Ammon's horn (tissue), 1 donor: ENCODE data around the gene VPS33B.
"Not testable (repeated sequence)": the region's sequence is repeated elsewhere in the genome, so short reads cannot be mapped to it uniquely, and the experiment has no call there.

ENCODE experiments used
- DNase-seq: peaks from one replicate; pipeline ENCODE4 v3.0.0-alpha.2; 2016; ENCODE audit warnings: low spot score

The VPS33B gene

DNA sequence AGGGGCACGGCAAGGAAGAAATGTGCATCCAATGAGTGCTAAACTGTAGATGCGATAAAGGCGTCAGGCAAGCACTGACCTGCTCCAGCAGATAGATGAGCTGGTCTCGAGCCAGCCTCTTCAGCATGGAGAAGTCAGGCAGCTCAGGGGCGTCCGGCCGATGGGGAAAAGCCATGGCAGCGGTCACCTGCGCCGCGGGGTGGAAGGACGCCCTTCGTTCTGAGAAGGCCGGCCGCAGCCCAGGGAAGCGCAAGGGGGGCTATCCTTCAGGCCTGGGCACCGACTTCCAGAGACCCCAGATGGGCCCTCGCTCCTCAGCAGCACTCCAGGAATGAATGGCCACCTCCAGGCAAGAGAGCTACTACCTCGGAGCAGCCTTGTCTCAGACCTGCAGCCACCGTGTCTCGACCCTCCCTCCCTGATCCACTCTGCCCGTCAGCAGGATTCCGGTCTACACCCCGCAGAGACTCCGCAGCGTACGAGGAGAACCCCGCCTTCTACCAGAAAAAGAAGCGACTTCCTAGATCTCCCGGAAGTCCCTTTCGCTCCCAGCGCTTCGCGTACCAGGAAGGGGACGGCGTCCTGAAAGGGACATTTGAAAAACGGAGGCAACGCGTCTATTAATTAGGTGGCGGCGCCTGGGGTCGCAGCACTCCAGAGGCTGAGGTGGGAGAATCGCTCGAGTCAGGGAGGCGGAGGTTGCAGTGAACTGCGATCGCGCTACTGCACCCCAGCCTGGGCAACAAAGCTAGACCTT is at the start of gene VPS33B:
Gene VPS33B, minus strand, starts transcription at position 520 of the 757 bp plus-strand sequence. Its CDS starts 345 bp downstream, at position 175.
- DNase-seq, result peak; percentile 93

DNA sequence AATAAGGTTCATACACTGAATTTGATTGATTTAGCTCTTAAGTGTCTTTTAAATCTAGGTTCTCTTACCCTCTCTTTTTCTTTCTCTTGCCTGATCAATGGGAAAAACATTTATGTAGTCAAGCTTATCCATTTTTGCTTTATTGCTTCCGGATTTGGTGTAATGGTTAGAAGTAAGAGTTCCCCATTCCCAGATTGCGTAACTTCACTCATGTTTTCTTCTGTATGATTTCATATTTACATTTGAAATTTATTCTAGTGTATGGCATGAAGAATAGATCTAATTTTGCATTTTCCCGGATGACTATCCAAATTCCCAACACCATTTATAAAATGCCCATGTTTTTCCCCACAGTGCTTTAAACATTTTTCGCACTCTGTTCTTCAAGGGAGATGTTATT is 49.8 kb upstream of the VPS33B start:
- no peak for DNase-seq

DNA sequence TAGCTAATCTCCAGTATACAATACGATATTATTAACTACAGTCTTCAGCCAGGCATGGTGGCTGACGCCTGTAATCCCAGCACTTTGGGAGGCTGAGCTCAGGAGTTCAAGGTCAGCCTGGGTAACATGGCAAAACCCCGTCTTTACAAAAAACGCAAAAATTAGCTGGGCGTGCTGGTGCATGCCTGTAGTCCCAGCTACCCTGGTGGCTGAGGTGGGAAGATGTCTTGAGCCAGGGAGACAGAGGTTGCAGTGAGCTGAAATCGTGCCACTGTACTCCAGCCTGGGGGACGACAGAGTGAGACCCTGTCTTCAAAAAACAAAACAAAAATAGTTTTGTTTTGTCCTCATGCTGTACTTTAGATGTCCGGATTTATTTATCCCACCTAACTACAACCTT is 48.5 kb upstream of the VPS33B start:
- DNase-seq, result no peak

DNA sequence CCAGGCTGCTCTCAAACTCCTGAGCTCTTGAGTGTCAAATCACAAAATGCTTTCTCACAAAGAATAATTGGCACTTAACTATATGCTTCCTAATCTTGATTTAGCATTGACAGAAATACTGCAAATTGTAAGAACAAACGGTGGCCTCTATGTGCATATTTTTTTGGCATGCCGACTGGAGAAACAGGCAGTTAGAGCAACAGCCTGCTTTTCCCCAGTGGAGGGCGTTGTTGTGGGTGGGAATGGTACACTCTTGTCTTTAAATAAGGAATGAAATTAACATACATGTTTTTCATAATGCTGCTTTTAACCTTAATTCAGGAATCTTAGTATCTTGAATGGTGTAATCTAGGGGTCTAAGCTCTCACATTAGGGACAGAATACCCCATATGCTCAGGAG is 46.6 kb upstream of the VPS33B start:
- no peak for DNase-seq

DNA sequence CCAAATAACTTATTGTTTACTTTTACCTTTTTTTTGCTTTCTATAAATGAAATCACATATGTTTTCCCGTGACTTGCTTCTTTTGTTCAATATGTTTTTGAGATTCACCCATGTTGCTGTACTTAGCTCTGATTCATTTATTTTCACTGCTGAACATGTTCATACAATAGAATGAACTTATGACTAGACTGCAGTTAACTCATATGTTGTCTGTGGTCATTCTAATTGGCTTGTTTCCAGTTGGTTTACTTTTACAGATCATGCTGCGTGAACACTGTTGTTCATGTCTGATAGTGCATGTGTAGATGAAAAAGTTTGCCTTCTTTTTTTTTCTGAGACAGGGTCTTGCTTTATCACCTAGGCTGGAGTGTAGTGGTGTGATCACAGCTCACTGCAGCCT is 46.0 kb upstream of the VPS33B start:
- no peak for DNase-seq

DNA sequence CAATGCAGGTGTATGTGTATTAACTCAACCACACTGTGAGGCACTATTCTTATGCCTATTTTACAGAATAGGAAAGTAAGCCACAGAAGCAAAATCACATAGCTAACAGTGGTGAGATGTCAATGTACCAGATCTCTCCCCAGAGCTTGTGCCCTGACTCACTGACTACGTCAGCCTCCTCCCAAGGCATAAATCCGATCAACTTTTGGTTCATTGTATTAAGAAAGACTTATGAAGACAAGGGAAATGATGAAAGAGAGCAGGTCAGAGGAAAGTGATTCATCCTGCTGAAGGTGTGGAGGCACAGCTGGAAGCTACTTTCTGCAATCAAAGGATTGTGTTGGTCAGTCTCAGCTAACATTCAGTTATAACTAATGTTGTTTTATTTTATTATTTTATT is 44.6 kb upstream of the VPS33B start:
- DNase-seq, result no peak

DNA sequence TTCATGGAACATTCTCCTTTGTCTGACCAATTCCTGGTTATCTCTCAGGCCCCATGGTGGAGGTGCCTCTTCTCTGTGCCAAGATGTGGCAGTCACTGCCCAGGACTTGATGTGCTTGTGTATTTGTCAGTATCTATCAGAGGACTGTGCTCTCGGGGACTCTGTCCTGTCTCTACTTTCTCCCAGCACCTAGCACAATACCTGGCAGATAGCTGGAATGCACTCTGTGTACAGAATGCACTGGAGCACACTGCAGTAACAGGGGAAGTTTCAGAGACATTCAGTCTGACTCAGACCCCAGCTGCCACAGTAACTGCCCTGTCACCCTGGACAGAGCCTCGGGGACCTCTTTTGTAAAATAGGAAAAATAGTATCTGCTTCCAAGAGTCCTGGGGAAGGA is 43.1 kb upstream of the VPS33B start:
- no peak for DNase-seq

DNA sequence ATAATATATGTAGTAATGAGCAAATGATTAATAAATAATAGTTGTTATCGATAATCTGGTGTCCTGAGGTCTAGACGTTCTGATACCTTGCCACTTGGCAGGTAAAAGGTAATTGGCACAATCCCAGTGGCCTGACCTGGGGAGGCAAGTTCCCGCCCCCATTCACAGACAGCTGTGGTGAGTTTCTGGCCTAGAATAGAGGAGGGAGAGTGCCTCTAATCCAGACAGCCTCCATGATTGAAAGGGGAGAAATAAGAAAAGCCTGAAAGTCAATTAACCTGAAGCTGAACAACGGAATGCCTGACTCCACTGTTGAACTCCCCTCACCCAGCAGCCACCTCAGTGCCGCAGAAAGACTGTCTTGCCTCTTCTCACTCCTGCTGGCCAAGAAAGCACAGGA is 39.6 kb upstream of the VPS33B start:
- DNase-seq, result no peak

DNA sequence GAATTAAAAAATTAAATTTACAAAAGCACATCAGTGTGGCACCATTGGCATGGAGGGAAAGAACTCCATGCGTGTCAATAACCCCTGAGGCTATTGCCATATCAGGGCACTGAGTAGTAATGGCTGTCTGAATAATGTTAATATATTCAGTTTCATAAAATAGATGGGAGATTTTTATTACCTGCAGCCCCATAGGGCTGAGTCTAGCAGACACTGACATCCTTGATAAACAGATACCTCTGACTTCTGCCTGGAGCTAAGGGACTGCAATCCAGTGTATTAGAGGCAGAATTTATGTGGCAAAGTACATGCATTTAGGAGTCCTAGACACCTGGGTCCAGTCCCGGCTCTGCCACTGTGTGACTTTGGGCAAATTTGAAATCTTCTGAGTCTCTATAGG is 38.8 kb upstream of the VPS33B start:
- no peak for DNase-seq

DNA sequence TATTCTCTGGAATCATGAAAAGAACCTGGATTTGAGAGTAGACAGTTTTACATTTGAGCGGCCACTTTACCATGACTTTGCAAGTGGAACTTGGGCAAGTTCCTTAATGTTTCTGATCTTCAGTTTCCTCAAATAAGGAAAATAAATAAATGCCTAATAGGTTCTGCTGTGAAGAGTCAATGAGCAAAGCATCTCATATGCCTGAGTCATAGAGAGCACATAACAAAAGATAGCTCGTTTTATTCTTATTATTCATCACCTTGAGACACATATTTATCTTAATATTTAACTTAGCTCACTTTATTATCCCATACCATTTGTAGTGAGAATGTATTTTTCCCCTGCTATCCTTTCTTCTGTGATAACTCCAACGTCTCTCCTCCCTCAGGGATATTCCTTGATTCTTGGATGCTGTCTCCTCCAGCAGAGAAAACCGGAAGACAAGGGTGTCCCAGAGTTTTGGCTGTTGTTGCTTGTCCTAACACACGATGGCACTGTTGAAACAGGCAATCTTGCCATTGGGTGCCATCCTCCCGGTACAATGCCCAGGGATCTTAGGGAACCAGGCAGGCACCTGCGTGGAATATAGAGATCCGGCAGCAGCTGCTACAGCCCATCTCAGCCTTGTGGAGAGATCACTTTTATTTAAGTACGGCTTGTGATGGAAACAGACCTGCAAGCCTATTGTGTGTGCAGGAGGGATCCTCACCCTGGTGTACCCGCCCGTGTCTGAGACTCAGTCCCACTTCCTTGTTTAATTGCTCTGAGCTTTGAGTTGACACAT is 33.3 kb upstream of the VPS33B start:
- DNase-seq, result peak; percentile 92

DNA sequence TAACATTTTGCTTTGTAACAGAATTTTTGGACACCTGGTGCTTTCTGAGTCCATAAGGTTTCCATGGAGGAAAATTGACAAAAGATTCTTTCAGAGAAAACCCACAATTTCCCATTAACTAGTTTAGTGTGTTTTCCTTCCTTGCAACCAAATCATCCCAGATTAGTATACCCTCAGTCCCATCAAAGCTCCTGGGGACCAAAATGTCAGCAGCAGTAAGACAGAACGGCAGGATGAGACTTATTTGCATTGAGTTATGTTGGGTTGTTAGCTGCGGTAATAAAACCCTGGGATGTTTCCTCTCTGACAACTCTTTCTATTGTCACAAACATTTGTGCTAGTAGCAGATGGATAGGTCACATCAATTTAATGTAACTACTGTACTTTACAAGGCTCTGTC is 32.4 kb upstream of the VPS33B start:
- DNase-seq, result no peak

DNA sequence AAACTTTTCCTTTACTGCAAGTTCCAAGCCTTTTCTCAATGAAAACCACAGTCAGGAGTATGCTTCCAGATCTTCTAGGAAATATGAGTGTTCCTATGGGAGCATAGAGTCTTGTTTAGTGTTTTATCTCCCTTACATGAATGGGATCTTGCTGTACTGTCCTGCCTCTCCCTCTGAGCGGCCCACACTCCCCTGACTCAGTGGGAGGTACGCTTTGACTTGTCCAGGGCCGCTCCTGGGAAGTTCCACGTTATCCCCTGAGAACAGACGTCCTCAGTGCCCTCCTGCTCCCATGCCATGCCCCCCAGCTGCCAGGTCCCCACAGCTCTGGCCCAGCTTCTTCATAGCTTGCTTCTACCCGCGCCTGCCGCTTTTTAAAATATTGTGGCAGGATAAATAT is 28.9 kb upstream of the VPS33B start:
- DNase-seq, result no peak

DNA sequence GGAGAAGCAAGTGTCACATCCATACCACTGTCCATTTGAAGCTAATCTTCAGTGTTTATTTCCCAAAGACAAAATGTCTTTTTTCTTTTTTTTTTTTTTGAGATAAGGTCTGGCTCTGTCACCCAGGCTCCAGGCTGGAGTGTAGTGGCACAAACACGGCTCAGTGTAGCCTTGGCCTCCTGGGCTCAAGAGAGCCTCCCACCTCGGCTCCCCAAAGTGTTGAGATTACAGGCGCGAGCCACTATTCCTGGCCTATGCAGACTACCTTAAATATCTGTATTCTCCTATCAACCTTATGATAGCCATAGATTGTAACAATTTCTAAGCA is 27.7 kb upstream of the VPS33B start:
- no peak for DNase-seq

DNA sequence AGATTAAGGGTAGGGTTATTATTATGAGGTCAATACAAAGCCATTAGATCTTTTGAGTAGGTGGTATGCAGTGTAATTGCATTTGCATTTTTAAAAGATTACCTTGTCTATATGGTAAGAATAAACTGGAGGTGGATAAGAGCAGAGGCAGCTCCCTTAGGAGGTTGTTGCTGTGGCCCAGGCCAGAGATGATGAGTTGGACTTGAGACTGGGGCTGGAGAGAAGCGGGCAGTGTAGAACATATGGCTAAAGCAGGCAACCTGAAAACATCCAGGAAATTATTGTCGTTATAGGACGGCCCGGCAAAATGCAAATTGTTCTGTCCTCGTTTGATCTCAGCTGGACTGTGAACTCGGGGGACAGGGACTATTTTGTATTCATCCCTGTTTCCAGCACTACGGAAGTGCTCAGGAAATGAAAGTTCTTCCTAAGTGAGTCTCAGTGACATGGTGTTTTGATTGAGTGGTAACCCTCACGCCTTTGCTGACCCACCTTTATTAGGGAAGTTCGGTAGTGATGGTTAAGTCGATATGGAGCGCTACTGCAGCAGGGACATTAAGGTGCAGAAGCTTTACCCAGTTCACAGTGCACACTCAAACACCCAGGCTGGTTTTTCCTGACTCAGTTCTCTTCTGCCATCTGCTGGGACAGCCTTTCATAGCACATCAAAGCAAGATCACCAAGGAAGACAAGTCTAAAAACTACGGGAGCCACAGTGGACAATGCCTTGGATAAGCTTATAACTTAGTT is 27.2 kb upstream of the VPS33B start:
- peak; percentile 88 for DNase-seq

DNA sequence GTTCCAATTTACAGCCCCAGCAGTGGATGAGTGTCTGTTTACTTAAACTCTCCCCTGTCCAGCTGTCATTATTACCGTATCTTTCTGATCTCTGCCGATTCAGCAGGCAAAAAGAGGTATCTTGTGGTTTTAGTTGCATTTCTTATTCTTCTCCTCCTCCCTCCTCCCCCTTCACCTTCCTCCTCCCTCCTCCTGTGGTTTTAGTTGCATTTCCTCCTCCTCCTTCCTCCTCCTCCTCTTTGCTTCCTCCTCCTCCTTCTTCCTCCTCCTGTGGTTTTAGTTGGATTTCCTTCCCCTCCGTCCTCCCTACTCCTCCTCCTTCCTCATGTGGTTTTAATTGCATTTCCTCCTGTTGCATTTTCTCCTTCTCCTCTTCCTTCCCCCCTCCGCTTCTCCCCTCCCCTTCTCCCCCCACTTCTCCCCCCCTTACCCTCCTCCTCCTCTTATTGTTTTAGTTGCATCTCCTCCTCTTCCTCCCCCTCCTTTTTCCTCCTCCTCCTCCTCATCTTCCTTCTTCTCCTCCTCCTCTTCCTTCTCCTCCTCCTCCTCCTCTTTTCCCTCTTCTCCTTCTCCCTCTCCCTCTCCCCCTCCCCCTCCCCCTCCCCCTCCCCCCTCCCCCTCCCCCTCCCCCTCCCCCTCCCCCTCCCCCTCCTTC is 25.3 kb upstream of the VPS33B start:
- DNase-seq, result no peak

DNA sequence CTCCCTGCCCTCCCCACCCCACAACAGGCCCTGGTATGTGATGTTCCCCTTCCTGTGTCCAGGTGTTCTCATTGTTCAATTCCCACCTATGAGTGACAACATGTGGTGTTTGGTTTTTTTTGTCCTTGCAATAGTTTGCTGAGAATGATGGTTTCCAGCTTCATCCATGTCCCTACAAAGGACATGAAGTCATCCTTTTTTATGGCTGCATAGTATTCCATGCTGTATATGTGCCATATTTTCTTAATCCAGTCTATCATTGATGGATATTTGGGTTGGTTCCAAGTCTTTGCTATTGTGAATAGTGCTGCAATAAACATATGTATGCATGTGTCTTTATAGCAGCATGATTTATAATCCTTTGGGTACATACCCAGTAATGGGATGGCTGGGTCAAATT is 23.7 kb upstream of the VPS33B start:
- not testable (repeated sequence) for DNase-seq

DNA sequence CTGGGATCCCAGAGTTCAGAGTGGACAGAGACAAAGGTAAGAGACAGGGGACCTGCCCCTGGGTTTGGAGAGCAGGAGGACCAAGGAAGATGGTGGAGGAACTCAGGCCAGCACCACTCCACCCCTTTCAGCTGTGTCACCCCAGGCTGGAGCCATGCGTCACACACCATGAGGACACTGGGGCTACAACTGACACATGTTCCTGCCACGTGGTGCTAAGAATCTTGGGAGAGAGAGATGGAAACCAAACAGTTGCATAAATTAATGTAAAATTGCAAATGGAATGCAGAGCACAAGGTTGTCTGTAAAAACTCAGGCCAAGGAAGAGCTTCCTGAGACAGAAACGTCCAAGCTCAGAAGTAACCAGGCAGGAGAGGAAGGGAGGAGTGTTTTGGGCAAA is 22.7 kb upstream of the VPS33B start:
- no peak for DNase-seq

DNA sequence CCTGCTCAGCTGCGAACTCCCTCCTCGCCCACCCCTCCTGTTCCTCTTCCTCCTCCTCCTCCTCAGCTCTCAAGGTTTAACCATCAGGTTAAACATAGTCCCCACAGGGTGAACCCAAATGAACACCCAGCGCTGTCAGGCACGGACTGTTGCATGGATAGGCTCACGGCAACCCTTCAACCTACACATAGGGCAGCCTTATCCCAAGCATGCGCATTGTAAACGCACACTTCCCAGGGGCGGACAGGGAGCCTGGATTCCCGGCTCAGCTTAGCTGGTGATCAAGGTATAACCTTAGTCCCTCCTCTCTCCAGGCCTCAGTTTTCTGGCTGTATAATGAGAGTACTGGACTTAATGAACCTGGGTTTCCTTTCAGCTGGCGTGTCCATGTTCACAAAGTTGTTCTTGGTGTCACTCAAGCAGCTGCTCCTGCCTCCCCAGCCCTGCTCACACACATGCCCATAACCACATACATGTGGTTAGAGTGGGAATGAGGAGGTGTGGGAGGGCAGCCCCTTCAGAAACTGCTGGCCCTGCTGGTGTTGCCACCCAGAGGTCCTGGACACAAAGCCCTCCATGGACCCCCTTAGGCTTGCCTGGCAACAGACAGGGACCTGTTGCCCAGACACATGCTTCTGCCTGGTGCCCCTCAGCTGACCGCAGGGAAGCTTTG is 20.9 kb upstream of the VPS33B start:
- DNase-seq, result no peak

DNA sequence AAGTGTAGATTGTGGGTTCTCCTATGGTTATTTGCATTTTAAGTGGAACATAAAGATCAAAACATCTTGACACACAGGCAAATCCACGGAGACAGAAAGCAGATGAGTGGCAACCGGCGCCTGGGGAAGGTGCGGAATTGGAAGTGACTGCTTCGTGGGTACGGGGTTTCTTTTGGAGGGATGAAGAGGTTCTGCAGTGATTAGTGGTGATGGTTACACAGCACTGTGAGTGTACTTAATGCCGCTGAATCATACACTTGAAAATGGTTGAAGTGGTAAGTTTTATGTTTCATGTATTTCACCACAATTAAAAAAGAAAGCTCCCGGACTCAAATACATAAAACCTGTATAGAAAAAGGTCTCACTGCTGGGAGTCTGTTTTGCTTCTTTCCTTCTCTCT is 18.5 kb upstream of the VPS33B start:
- no peak for DNase-seq

DNA sequence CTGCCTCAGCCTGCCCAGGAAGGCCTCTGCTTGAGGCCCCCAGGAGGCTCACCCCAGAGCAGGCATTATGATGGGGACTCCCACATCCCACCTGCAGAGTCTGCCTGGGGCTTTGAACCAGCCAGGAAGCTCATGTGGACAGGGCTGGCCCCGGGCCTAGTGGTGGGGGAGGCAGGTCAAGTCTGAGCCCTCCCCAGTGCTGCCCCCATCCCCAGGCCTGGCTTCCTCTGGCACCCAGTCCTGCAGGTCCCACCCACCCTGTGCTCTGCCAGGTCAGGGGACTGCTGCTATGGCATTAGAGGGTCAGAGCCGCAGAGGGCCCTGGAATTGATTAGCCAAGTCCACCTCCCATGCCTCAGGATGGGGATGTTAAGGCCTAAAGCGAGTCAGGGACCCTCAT is 17.6 kb upstream of the VPS33B start:
- DNase-seq, result no peak

DNA sequence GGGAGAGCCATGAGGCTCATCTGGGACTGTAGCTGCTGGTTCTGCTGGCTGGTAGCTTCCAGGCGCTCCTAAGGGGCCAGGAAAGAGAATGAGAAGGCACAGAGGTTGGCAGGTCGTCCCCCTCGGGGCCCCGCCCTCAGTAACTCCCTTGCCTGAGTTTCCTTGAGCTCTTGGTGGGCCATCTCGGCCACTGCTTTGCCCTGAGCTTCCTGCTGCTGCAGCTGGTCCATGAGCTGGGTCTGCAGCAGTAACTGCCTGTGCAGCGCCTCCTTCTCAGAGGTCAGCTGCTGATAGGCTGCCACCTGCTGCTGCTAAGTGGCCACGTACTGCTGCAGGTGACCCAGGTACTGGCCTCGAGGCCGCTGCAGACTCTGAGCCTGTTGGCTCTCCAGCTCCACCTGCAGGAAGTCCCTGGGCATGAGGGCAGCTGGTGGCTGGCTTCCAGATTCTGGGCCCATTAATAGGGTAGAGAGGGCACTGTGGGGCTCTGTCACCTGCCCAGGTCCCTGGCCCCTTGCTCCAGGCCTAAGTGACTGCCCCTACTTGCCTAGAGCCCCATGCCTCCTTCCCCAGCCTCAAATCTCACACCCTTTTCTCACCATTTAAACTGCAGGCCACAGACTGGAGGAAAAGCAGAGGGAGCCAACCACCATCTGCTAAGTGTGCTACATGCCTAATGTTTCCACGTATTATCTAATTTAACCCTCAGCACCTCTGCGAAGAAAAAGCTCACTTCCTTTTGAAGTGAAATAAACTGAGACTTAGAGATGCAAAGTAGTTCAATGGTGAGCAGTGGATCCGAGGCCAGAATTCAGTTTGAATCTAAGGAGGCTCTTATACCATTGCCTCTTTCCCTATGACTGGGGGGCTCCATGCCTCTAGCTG is 10.8 kb upstream of the VPS33B start:
- DNase-seq, result peak; percentile 31
